Liver (tissue), 9 donors: ENCODE measurements around the gene BLVRA. TPM values are rescaled to one million over a fixed set of nuclear protein-coding genes. Genes with fewer than 3 reads are reported as not detected.

ENCODE experiments used
- DNase-seq: peaks from one replicate; pipeline ENCODE4 v3.0.0-alpha.2; 2017; ENCODE audit warnings: low spot score
- H3K27ac ChIP-seq, 2 donors: one replicate each; pipeline ENCODE4 v1.7.0; 2013; ENCODE audit warnings: inconsistent platforms in 2 of 2, low read length in 2 of 2, control low read depth in 1 of 2, low read depth in 1 of 2, mild to moderate bottlenecking in 1 of 2
- H3K27me3 ChIP-seq, 4 donors: one replicate each; pipeline versions ENCODE4 v1.6.1 to v1.7.0; 2013; ENCODE audit warnings: low read length in 3 of 4, inconsistent platforms in 1 of 4, mild to moderate bottlenecking in 1 of 4, moderate library complexity in 1 of 4; ENCODE audit not compliant: control insufficient read depth in 4 of 4, insufficient read depth in 4 of 4
- H3K36me3 ChIP-seq, 4 donors: one replicate each; pipeline versions ENCODE4 v1.6.1 to v1.7.0; 2013; ENCODE audit warnings: low read length in 3 of 4, mild to moderate bottlenecking in 3 of 4, low read depth in 1 of 4, moderate library complexity in 1 of 4; ENCODE audit not compliant: control insufficient read depth in 4 of 4, insufficient read depth in 3 of 4
- H3K4me1 ChIP-seq, 4 donors: one replicate each; pipeline versions ENCODE4 v1.6.1 to v1.7.0; 2013; ENCODE audit warnings: low read length in 3 of 4, mild to moderate bottlenecking in 3 of 4, moderate library complexity in 1 of 4; ENCODE audit not compliant: control insufficient read depth in 4 of 4, insufficient read depth in 4 of 4
- H3K4me3 ChIP-seq, 3 donors: one replicate each; pipeline versions ENCODE4 v1.6.1 to v1.7.0; 2013; ENCODE audit warnings: low read length in 3 of 3, control low read depth in 1 of 3, low read depth in 1 of 3, mild to moderate bottlenecking in 1 of 3
- H3K9ac ChIP-seq, 2 donors: one replicate each; pipeline ENCODE4 v1.7.0; 2013; ENCODE audit warnings: low read length in 2 of 2, mild to moderate bottlenecking in 2 of 2, moderate library complexity in 2 of 2, control low read depth in 1 of 2, low read depth in 1 of 2
- H3K9me3 ChIP-seq, 4 donors: one replicate each; pipeline versions ENCODE4 v1.6.1 to v1.7.0; 2013; ENCODE audit warnings: low read length in 3 of 4; ENCODE audit not compliant: control insufficient read depth in 4 of 4
- CTCF ChIP-seq: fragments of 150-350 bp; IDR thresholded peaks from 2 replicates; pipeline ENCODE4 v1.5.1; 2017; ENCODE audit warnings: improper control_type of control experiment, low read depth, low read length; ENCODE audit not compliant: missing input control
- EGR1 ChIP-seq, 2 donors: IDR thresholded peaks; 2 replicates each; pipeline ENCODE4 v1.6.1; 2016 to 2018; ENCODE audit warnings: antibody characterized with exemption in 2 of 2, low read depth in 2 of 2
- FOXA1 ChIP-seq: IDR thresholded peaks from 2 replicates; pipeline ENCODE4 v1.6.1; 2016; ENCODE audit warnings: antibody characterized with exemption
- GABPA ChIP-seq, 2 donors: IDR thresholded peaks in 1 of 2; conservative IDR thresholded peaks in 1 of 2; 2 replicates each; pipeline ENCODE4 v1.6.1; 2016; ENCODE audit warnings: antibody characterized with exemption in 2 of 2, mild to moderate bottlenecking in 1 of 2, moderate library complexity in 1 of 2
- HNF4A ChIP-seq, 2 donors: conservative IDR thresholded peaks; 2 replicates each; pipeline ENCODE4 v1.6.1; 2016; ENCODE audit warnings: antibody characterized with exemption in 2 of 2, mild to moderate bottlenecking in 2 of 2
- JUND ChIP-seq, 2 donors: IDR thresholded peaks; 2 replicates each; pipeline ENCODE4 v1.6.1; 2016; ENCODE audit warnings: antibody characterized with exemption in 2 of 2
- NR2F2 ChIP-seq: IDR thresholded peaks from 2 replicates; pipeline ENCODE4 v1.6.1; 2016; ENCODE audit warnings: antibody characterized with exemption
- RAD21 ChIP-seq, 2 donors: IDR thresholded peaks; 2 replicates each; pipeline ENCODE4 v1.6.1; 2016; ENCODE audit warnings: antibody characterized with exemption in 2 of 2, mild to moderate bottlenecking in 2 of 2
- REST ChIP-seq: IDR thresholded peaks from 2 replicates; pipeline ENCODE4 v1.6.1; 2016; ENCODE audit warnings: antibody characterized with exemption, mild to moderate bottlenecking
- RXRA ChIP-seq, 2 donors: IDR thresholded peaks; 2 replicates each; pipeline ENCODE4 v1.6.1; 2017 to 2018; ENCODE audit warnings: antibody characterized with exemption in 2 of 2, mild to moderate bottlenecking in 1 of 2
- WGBS: extraction: QIAGEN DNeasy Blood & Tissue Kit; methylation state at CpG from one replicate; pipeline ENCODE4 v1.1.7; 2013; 5-methylcytosine and 5-hydroxymethylcytosine counted together
- polyA plus RNA-seq, 2 donors: library from polyadenylated mRNA; stranded (reverse) in 1 of 2; unstranded in 1 of 2; fragments of 200-250 nt in 1 of 2; fragments of >200 nt in 1 of 2; fragmentation: Nextera tagmentation in 1 of 2; extraction: Ambion mirVana in 1 of 2; gene quantifications; one replicate each; pipeline versions ENCODE4 v1.2.1 to v1.2.3, GENCODE V29; 2013 to 2015
- total RNA-seq, 2 donors: library from RNA; depleted of rRNA; stranded (reverse); fragments of >200 nt; gene quantifications; one replicate each; pipeline ENCODE4 v1.2.3, GENCODE V29; 2014
- TF ChIP-seq, protein P1 (sequence below): IDR thresholded peaks from 2 replicates; pipeline ENCODE4 v1.6.1; 2016; ENCODE audit warnings: antibody characterized with exemption
- TF ChIP-seq, protein P2 (sequence below): IDR thresholded peaks from 2 replicates; pipeline ENCODE4 v1.6.1; 2016; ENCODE audit warnings: antibody characterized with exemption
- donor health status: healthy.
- donor health status: healthy.
- donor health status: healthy.
- donor health status: healthy.
- donor health status: healthy.

The BLVRA gene
- total and polyA plus RNA-seq, 4 donors, result 5.1 to 23.5 (median 6.8) TPM

DNA sequence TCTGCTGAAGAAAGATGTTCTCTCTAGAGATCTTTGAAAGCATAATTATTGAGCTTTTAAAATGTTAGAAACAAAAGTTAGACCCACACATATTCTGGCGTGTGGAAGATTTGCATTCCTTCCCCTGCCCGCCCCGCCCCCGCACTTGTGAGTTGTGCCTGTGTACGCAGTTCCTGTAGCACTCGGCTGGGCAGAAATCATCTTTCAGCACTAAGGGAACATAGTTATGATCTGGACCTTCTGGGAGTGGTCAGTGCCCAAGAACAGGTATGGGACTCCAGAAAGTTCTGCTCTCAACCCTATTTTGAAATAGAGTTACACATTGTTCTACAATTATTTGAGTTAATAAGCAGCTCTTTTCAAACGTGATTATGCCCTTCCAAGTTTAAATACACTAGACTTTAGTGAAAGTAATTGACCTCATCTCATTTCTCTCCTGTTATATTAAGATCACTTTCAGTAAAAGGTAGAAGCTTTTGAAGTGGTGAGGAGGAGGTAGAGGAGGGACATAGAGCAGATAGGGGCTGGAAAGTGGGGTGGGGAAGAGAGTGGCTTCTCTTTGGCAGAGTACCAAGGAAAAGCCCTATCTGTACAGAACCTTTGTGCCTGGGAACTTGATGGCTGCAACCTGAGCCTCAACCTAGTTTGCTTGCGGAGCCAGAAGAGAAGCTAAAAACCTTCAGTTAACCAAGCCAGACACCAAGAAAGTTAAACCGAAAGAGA lies 5.7 kb downstream of the BLVRA start (continued):
- TF ChIP-seq REST (no peak), NR2F2 (no peak), EGR1 (IDR thresholded peaks at IDR 0.05; ENCODE audit: low read depth in 2 of 2) (no peak)

DNA sequence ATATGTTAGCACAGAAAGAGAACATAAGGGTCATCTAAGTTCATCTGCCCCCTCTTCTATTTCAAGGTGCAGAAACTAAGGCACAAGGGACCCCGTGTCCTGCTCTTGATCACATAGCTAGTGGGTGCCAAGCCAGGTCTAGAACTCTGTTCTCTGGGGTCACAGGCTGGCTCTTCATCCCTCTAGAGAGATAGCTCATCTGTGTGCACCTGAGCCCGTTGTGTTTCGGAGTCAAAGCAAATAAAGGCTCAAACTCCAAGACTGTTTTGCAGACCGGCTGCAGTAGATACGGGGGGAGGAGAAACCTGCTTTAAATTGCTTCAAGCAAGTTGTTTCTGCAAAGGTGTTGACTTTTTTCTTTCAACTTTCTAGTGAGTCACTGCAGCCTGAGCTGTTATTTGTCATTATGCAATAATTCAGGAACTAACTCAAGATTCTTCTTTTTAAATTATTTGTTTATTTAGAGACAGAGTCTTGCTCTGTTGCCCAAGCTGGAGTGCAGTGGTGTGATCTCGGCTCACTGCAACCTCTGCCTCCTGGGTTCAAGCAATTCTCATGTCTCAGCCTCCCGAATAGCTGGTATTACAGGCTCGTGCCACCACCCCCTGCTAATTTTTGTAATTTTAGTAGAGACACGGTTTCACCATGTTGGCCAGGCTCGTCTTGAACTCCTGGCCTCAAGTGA lies 6.5 kb downstream of the BLVRA start:
- no peak for TF ChIP-seq GABPA (IDR thresholded peaks at IDR 0.05 in 1 of 2, conservative IDR thresholded peaks at IDR 0.05 in 1 of 2)
- no peak for TF ChIP-seq RXRA (IDR thresholded peaks at IDR 0.05)
- no peak for TF ChIP-seq JUND (IDR thresholded peaks at IDR 0.05)
- TF ChIP-seq, protein P1, sequence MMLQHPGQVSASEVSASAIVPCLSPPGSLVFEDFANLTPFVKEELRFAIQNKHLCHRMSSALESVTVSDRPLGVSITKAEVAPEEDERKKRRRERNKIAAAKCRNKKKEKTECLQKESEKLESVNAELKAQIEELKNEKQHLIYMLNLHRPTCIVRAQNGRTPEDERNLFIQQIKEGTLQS, result no peak
- no peak for TF ChIP-seq FOXA1
- no peak for TF ChIP-seq EGR1 (IDR thresholded peaks at IDR 0.05; ENCODE audit: low read depth in 2 of 2)
- no peak for TF ChIP-seq CTCF
- TF ChIP-seq HNF4A (conservative IDR thresholded peaks at IDR 0.05), result no peak
- no peak for TF ChIP-seq NR2F2
- TF ChIP-seq, protein P2, sequence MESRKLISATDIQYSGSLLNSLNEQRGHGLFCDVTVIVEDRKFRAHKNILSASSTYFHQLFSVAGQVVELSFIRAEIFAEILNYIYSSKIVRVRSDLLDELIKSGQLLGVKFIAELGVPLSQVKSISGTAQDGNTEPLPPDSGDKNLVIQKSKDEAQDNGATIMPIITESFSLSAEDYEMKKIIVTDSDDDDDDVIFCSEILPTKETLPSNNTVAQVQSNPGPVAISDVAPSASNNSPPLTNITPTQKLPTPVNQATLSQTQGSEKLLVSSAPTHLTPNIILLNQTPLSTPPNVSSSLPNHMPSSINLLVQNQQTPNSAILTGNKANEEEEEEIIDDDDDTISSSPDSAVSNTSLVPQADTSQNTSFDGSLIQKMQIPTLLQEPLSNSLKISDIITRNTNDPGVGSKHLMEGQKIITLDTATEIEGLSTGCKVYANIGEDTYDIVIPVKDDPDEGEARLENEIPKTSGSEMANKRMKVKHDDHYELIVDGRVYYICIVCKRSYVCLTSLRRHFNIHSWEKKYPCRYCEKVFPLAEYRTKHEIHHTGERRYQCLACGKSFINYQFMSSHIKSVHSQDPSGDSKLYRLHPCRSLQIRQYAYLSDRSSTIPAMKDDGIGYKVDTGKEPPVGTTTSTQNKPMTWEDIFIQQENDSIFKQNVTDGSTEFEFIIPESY, result no peak
- no peak for TF ChIP-seq RAD21 (IDR thresholded peaks at IDR 0.05)
- no peak overlapping the region for H3K4me3 ChIP-seq
- H3K9me3 ChIP-seq, result no peaks in the 10 kb centered on the region
- H3K36me3 ChIP-seq, result no peaks in the 10 kb centered on the region
- DNase-seq, result no peak
- no peak overlapping the region for H3K27ac ChIP-seq
- no peaks in the 10 kb centered on the region for H3K27me3 ChIP-seq
- H3K9ac ChIP-seq, result no peak overlapping the region
- H3K4me1 ChIP-seq, result peaks cover 0 to 4% (median 2%) of the 10 kb centered on the region in 4 donors
- WGBS, result 57% methylated on average over 10 of the region's 10 CpGs
